ENCODE data around the gene TDRD6. TPM values are rescaled to one million over a fixed set of nuclear protein-coding genes. Genes with fewer than 3 reads are reported as not detected.

TDRD6 gene
- total and polyA plus RNA-seq, 10 of the 15 experiments (the other 5 are each of a cell fraction or from before 2014, with no cell fraction given) = not detected

DNA sequence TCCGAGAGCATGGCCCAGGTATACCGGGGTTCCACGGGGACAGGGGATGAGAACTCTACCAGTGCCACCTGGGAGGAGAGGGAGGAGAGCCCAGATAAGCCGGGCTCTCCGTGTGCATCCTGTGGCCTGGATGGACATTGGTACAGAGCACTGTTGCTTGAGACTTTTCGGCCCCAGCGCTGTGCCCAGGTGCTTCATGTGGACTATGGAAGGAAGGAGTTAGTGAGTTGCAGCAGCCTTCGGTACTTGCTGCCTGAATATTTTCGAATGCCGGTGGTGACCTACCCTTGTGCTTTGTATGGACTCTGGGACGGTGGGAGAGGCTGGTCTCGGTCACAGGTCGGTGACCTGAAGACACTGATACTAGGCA, 1.3 kb downstream of the TDRD6 start:
- SMC1A ChIA-PET (ENCODE audit: uncharacterized antibody, unreplicated experiment) = no interaction called here
- intact Hi-C loops (cut with micrococcal nuclease; ENCODE audit: unreplicated experiment) = no loop called here
- H3K27me3 ChIP-seq (replicated peaks in 1 of 2; ENCODE audit: control insufficient read depth in 2 of 2, insufficient read depth in 2 of 2, low read length in 1 of 2) = no peaks in the 10 kb centered on the region; a peak in 1 of 4 replicates
- RAD21 ChIA-PET (ENCODE audit: unreplicated experiment) = no interaction called here
- no peaks in the 10 kb centered on the region for H3K4me1 ChIP-seq (ENCODE audit: control insufficient read depth, insufficient read depth, low read length)
- H3K79me2 ChIP-seq (ENCODE audit: control insufficient read depth, insufficient read depth, low read length) = no peaks in the 10 kb centered on the region
- DNase-seq (ENCODE audit: low read depth, low spot score) = no peak
- no peak overlapping the region for H3K4me3 ChIP-seq
- FAIRE-seq = no peak
- POLR2A ChIA-PET = no interaction called here
- no peaks in the 10 kb centered on the region for H4K20me1 ChIP-seq (ENCODE audit: control insufficient read depth, insufficient read depth)
- CTCF ChIA-PET = no interaction called here
- no peak overlapping the region for H2AFZ ChIP-seq (ENCODE audit: control insufficient read depth, low read depth, low read length)
- TF ChIP-seq, protein P1, sequence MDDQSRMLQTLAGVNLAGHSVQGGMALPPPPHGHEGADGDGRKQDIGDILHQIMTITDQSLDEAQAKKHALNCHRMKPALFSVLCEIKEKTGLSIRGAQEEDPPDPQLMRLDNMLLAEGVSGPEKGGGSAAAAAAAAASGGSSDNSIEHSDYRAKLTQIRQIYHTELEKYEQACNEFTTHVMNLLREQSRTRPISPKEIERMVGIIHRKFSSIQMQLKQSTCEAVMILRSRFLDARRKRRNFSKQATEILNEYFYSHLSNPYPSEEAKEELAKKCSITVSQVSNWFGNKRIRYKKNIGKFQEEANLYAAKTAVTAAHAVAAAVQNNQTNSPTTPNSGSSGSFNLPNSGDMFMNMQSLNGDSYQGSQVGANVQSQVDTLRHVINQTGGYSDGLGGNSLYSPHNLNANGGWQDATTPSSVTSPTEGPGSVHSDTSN (IDR thresholded peaks at IDR 0.05; ENCODE audit: insufficient replicate concordance, low read depth, low read length) = no peak
- TF ChIP-seq SREBF1 (IDR thresholded peaks at IDR 0.05; ENCODE audit: low read length) (no peak), EGR1 (IDR thresholded peaks at IDR 0.05; ENCODE audit: borderline replicate concordance in 1 of 2, low read depth in 2 of 2, low read length in 2 of 2) (no peak), SMAD5 (IDR thresholded peaks at IDR 0.05; ENCODE audit: low read depth) (no peak), BCL11A (IDR thresholded peaks at IDR 0.05; ENCODE audit: low read depth, low read length) (no peak), HDAC2 (IDR thresholded peaks at IDR 0.05) (no peak), CHD1 (IDR thresholded peaks at IDR 0.05; ENCODE audit: low read depth, low read length) (no peak), POLR2AphosphoS2 (IDR thresholded peaks at IDR 0.05; ENCODE audit: low read depth, low read length) (no peak), RELA (IDR thresholded peaks at IDR 0.05; ENCODE audit: borderline replicate concordance, partially characterized antibody) (no peak), TBL1XR1 (IDR thresholded peaks at IDR 0.05; ENCODE audit: low read depth, low read length) (no peak), CBX5 (IDR thresholded peaks at IDR 0.05; ENCODE audit: low read depth) (no peak), ZNF622 (IDR thresholded peaks at IDR 0.05) (no peak), RAD51 (IDR thresholded peaks at IDR 0.05) (no peak), NR2C2 (IDR thresholded peaks at IDR 0.05; ENCODE audit: borderline replicate concordance, control insufficient read depth, insufficient read length, low read depth) (no peak), BACH1 (IDR thresholded peaks at IDR 0.05; ENCODE audit: borderline replicate concordance) (no peak), PAX5 (IDR thresholded peaks at IDR 0.05; ENCODE audit: borderline replicate concordance, low read depth, low read length) (no peak), RAD21 (IDR thresholded peaks at IDR 0.05; ENCODE audit: insufficient read depth, low read depth, low read length) (no peak)
- TF ChIP-seq, protein P2, sequence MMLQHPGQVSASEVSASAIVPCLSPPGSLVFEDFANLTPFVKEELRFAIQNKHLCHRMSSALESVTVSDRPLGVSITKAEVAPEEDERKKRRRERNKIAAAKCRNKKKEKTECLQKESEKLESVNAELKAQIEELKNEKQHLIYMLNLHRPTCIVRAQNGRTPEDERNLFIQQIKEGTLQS (IDR thresholded peaks at IDR 0.05; ENCODE audit: borderline replicate concordance, extremely low read depth, low read depth, low read length) = no peak
- TF ChIP-seq, protein P3, sequence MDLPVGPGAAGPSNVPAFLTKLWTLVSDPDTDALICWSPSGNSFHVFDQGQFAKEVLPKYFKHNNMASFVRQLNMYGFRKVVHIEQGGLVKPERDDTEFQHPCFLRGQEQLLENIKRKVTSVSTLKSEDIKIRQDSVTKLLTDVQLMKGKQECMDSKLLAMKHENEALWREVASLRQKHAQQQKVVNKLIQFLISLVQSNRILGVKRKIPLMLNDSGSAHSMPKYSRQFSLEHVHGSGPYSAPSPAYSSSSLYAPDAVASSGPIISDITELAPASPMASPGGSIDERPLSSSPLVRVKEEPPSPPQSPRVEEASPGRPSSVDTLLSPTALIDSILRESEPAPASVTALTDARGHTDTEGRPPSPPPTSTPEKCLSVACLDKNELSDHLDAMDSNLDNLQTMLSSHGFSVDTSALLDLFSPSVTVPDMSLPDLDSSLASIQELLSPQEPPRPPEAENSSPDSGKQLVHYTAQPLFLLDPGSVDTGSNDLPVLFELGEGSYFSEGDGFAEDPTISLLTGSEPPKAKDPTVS (IDR thresholded peaks at IDR 0.05; ENCODE audit: low read depth, low read length) = no peak
- WGBS (ENCODE audit: insufficient coverage, insufficient replicate concordance, low lambda C conversion rate, missing lambda C conversion rate) = 78% methylated on average over 12 of the region's 13 CpGs
- no peak for ATAC-seq
- H3K27ac ChIP-seq (ENCODE audit: control insufficient read depth, insufficient read depth) = no peak overlapping the region
- H3K9ac ChIP-seq (ENCODE audit: control insufficient read depth, insufficient read depth, low read length) = no peak overlapping the region
- in situ Hi-C loops (cut with MboI) = no loop called here
- no peak overlapping the region for H3K4me2 ChIP-seq (ENCODE audit: control insufficient read depth, insufficient read depth)
- no TSS peak for BruUV-seq (replicated peaks)
- H3K9me3 ChIP-seq (replicated peaks; ENCODE audit: control insufficient read depth, insufficient read depth, low read length) = no peaks in the 10 kb centered on the region
- no peaks in the 10 kb centered on the region for H3K36me3 ChIP-seq (ENCODE audit: control insufficient read depth in 2 of 2, insufficient read depth in 2 of 2, low read length in 1 of 2)
